ENCODE measurements around the gene SRSF2.
"Not testable (repeated sequence)": the region's sequence is repeated elsewhere in the genome, so short reads cannot be mapped to it uniquely, and the experiment has no call there.

SRSF2 gene

GRCh38 chr17:76737676-76738467, 741 bp upstream of the SRSF2 start, which contains the start of gene MFSD11:
Gene MFSD11 (plus strand): TSS chr17:76738119. CDS start chr17:76738353, 234 bp downstream.
- peak; percentile 93 for DNase-seq

GRCh38 chr17:76736349-76737081, 616 bp downstream of the SRSF2 start:
- DNase-seq: peak; percentile 70

- no peak for DNase-seq
These were observed 1.4 kb downstream of the SRSF2 start for GRCh38 chr17:76735586-76736348.

GRCh38 chr17:76735006-76735405, 2.1 kb downstream of the SRSF2 start:
- DNase-seq: no peak

- DNase-seq: no peak
These were observed 2.9 kb downstream of the SRSF2 start for GRCh38 chr17:76734080-76734840.

- no peak for DNase-seq
These were observed 3.5 kb downstream of the SRSF2 start for GRCh38 chr17:76733618-76733957.

- no peak for DNase-seq
These were observed 4.2 kb downstream of the SRSF2 start for GRCh38 chr17:76732734-76733617.

- not testable (repeated sequence) for DNase-seq
These were observed 5.1 kb downstream of the SRSF2 start for GRCh38 chr17:76731800-76732733.

GRCh38 chr17:76727745-76728456, 9.2 kb downstream of the SRSF2 start:
- no peak for DNase-seq

GRCh38 chr17:76726776-76727718, 10.1 kb downstream of the SRSF2 start, which contains the start of gene METTL23:
Gene METTL23 (plus strand): TSS chr17:76726839. CDS start chr17:76729711, 2,872 bp downstream.
- DNase-seq: peak; percentile 79

GRCh38 chr17:76726231-76726775, 10.8 kb downstream of the SRSF2 start, which contains the start of gene JMJD6:
Gene JMJD6 (minus strand): TSS chr17:76726606. CDS start chr17:76726475, 131 bp downstream.
- DNase-seq: peak; percentile 94

- peak; percentile 80 for DNase-seq
These were observed 11.4 kb downstream of the SRSF2 start for GRCh38 chr17:76725580-76726230.

GRCh38 chr17:76723812-76724211, 13.3 kb downstream of the SRSF2 start:
- no peak for DNase-seq

- DNase-seq: not testable (repeated sequence)
These were observed 14.2 kb downstream of the SRSF2 start for GRCh38 chr17:76722977-76723376.

GRCh38 chr17:76722279-76722678, 14.9 kb downstream of the SRSF2 start:
- DNase-seq: no peak

GRCh38 chr17:76721463-76721862, 15.7 kb downstream of the SRSF2 start:
- no peak for DNase-seq

- no peak for DNase-seq
These were observed 16.2 kb downstream of the SRSF2 start for GRCh38 chr17:76720941-76721340.
